H1 (cell line): ENCODE results near the gene SH3RF2. TPM values are rescaled to one million over a fixed set of nuclear protein-coding genes. Genes with fewer than 3 reads are reported as not detected.

ENCODE experiments used
- CTCF ChIA-PET: fragments of 300-600 bp; sonication (Branson Sonifier 250); formaldehyde crosslinking; loops from one replicate; lab custom pipeline; 2021; ENCODE audit not compliant: partially characterized antibody; lab: Charles Lee
- POLR2A ChIA-PET: fragments of 300-600 bp; sonication (Branson Sonifier 250); formaldehyde crosslinking; loops from one replicate; lab custom pipeline; 2021; ENCODE audit warnings: inconsistent platforms; ENCODE audit not compliant: partially characterized antibody; lab: Charles Lee
- DNase-seq, 2 experiments: peaks; one replicate each; pipeline versions ENCODE4 v3.0.0 to v3.0.0-alpha.2; 2010 to 2022; ENCODE audit warnings: low spot score in 2 of 2, low read depth in 1 of 2, mixed read lengths in 1 of 2
- FAIRE-seq: peaks from 2 replicates; lab custom pipeline; 2011; peaks lifted over from hg19 to GRCh38; lab: Jason Lieb, UNC
- H2AFZ ChIP-seq: 2 replicates; pipeline ENCODE4 v1.8.1; 2012; ENCODE audit warnings: low read length, inconsistent platforms
- H2AK5ac ChIP-seq: 2 replicates; pipeline ENCODE4 v1.6.1; 2013; ENCODE audit warnings: low read depth, low read length
- H2BK120ac ChIP-seq: replicated peaks from 2 replicates; pipeline ENCODE3; 2013; ENCODE audit warnings: low read depth, low read length, inconsistent platforms
- H2BK12ac ChIP-seq: 2 replicates; pipeline ENCODE4 v1.6.1; 2013; ENCODE audit warnings: low read depth, low read length
- H2BK15ac ChIP-seq: 2 replicates; pipeline ENCODE4 v1.6.1; 2013; ENCODE audit warnings: low read length
- H2BK20ac ChIP-seq: 2 replicates; pipeline ENCODE4 v1.6.1; 2013; ENCODE audit warnings: low read length
- H2BK5ac ChIP-seq: 2 replicates; pipeline ENCODE4 v1.6.1; 2013; ENCODE audit warnings: low read depth, low read length
- H3K14ac ChIP-seq: 2 replicates; pipeline ENCODE4 v1.6.1; 2013; ENCODE audit warnings: inconsistent platforms; ENCODE audit not compliant: insufficient read length
- H3K18ac ChIP-seq: 2 replicates; pipeline ENCODE4 v1.6.1; 2013; ENCODE audit warnings: low read length; ENCODE audit errors: extremely low read depth
- H3K23ac ChIP-seq: 2 replicates; pipeline ENCODE4 v1.6.1; 2013; ENCODE audit warnings: inconsistent platforms; ENCODE audit not compliant: insufficient read length
- H3K23me2 ChIP-seq: 2 replicates; pipeline ENCODE4 v1.6.1; 2013; ENCODE audit warnings: low read depth, low read length
- H3K27ac ChIP-seq: 2 replicates; pipeline ENCODE4 v1.6.1; 2011; ENCODE audit warnings: low read depth, low read length, inconsistent platforms
- H3K27me3 ChIP-seq, 4 experiments: replicated peaks in 1 of 4; 1 replicate in 1 of 4; 2 replicates in 3 of 4; pipeline versions ENCODE4 v1.6.1 to v1.8.1; 2011 to 2013; ENCODE audit warnings: low read length in 3 of 4, mild to moderate bottlenecking in 3 of 4, inconsistent platforms in 2 of 4, mixed read lengths in 2 of 4, moderate library complexity in 1 of 4; ENCODE audit not compliant: control insufficient read depth in 3 of 4, insufficient read depth in 3 of 4; ENCODE audit errors: extremely low read depth in 1 of 4
- H3K36me3 ChIP-seq, 4 experiments: 2 replicates each; pipeline versions ENCODE4 v1.6.1 to v1.8.1; 2011 to 2013; ENCODE audit warnings: mild to moderate bottlenecking in 4 of 4, low read length in 3 of 4, moderate library complexity in 2 of 4, control low read depth in 1 of 4, inconsistent platforms in 1 of 4; ENCODE audit not compliant: insufficient read depth in 4 of 4, control insufficient read depth in 2 of 4
- H3K4ac ChIP-seq: replicated peaks from 2 replicates; pipeline ENCODE3; 2013; ENCODE audit warnings: low read length, low read depth, mixed read lengths, inconsistent platforms; ENCODE audit not compliant: insufficient read length
- H3K4me1 ChIP-seq, 4 experiments: replicated peaks in 1 of 4; 1 replicate in 1 of 4; 2 replicates in 3 of 4; pipeline versions ENCODE4 v1.6.1 to v1.8.1; 2011 to 2013; ENCODE audit warnings: low read length in 3 of 4, inconsistent platforms in 2 of 4, mixed read lengths in 1 of 4; ENCODE audit not compliant: insufficient read depth in 4 of 4, control insufficient read depth in 3 of 4
- H3K4me2 ChIP-seq, 2 experiments: 2 replicates each; pipeline versions ENCODE4 v1.6.1 to v1.8.1; 2011 to 2013; ENCODE audit warnings: low read depth in 2 of 2, low read length in 2 of 2, control low read depth in 1 of 2, inconsistent platforms in 1 of 2, mild to moderate bottlenecking in 1 of 2; ENCODE audit not compliant: insufficient read depth in 1 of 2
- H3K4me3 ChIP-seq, 4 experiments: fragments of 200-600, 300-600 bp in 1 of 4; sonication (generic), shearing (Covaris generic), sonication (Bioruptor Twin) in 1 of 4; 2 replicates each; pipeline versions ENCODE4 v1.5.1 to v1.8.1; 2011 to 2016; ENCODE audit warnings: low read length in 4 of 4, low read depth in 3 of 4, control low read depth in 2 of 4, inconsistent platforms in 2 of 4, mild to moderate bottlenecking in 2 of 4, mixed read lengths in 1 of 4, moderate library complexity in 1 of 4; ENCODE audit not compliant: insufficient read depth in 2 of 4; ENCODE audit errors: extremely low read depth in 1 of 4
- H3K56ac ChIP-seq: replicated peaks from 2 replicates; pipeline ENCODE3; 2013; ENCODE audit warnings: low read depth, mild to moderate bottlenecking, mixed read lengths, low read length, inconsistent platforms; ENCODE audit not compliant: insufficient read length
- H3K79me1 ChIP-seq: 2 replicates; pipeline ENCODE4 v1.6.1; 2013; ENCODE audit warnings: low read depth, low read length, control low read depth
- H3K79me2 ChIP-seq, 2 experiments: 2 replicates each; pipeline versions ENCODE4 v1.6.1 to v1.8.1; 2012 to 2013; ENCODE audit warnings: low read length in 2 of 2, mild to moderate bottlenecking in 2 of 2, inconsistent platforms in 1 of 2; ENCODE audit not compliant: insufficient read depth in 2 of 2, control insufficient read depth in 1 of 2
- H3K9ac ChIP-seq, 4 experiments: replicated peaks in 1 of 4; 1 replicate in 1 of 4; 2 replicates in 3 of 4; pipeline versions ENCODE4 v1.6.1 to v1.8.1; 2011 to 2013; ENCODE audit warnings: low read depth in 3 of 4, low read length in 3 of 4, control low read depth in 2 of 4, mild to moderate bottlenecking in 2 of 4, moderate library complexity in 2 of 4, inconsistent platforms in 1 of 4; ENCODE audit errors: extremely low read depth in 1 of 4
- H3K9me3 ChIP-seq, 2 experiments: 2 replicates each; pipeline versions ENCODE4 v1.6.1 to v1.8.1; 2012 to 2013; ENCODE audit warnings: mild to moderate bottlenecking in 2 of 2, moderate library complexity in 2 of 2, control low read depth in 1 of 2, inconsistent platforms in 1 of 2, low read depth in 1 of 2, low read length in 1 of 2, mixed read lengths in 1 of 2; ENCODE audit not compliant: insufficient read depth in 2 of 2
- H4K20me1 ChIP-seq, 2 experiments: replicated peaks in 1 of 2; 2 replicates each; pipeline versions ENCODE3 to v1.8.1; 2011 to 2013; ENCODE audit warnings: inconsistent platforms in 2 of 2, low read length in 2 of 2, mild to moderate bottlenecking in 1 of 2; ENCODE audit not compliant: insufficient read depth in 2 of 2, control insufficient read depth in 1 of 2
- H4K5ac ChIP-seq: 2 replicates; pipeline ENCODE4 v1.6.1; 2013; ENCODE audit warnings: low read length, low read depth, mixed read lengths, inconsistent platforms; ENCODE audit not compliant: insufficient read length
- H4K8ac ChIP-seq: 2 replicates; pipeline ENCODE4 v1.8.0; 2013; ENCODE audit warnings: mild to moderate bottlenecking, moderate library complexity, low read length, inconsistent platforms; ENCODE audit not compliant: insufficient read depth; ENCODE audit errors: extremely low read depth
- H4K91ac ChIP-seq: replicated peaks from 2 replicates; pipeline ENCODE3; 2013; ENCODE audit warnings: low read length, mixed read lengths, inconsistent platforms; ENCODE audit not compliant: insufficient read length
- BRCA1 ChIP-seq: IDR thresholded peaks from 2 replicates; pipeline ENCODE4 v1.6.1; 2012; ENCODE audit warnings: low read depth, low read length, improper control_type of control experiment
- CREB1 ChIP-seq: IDR thresholded peaks from 2 replicates; pipeline ENCODE4 v1.6.1; 2012; ENCODE audit warnings: inconsistent platforms
- EGR1 ChIP-seq: IDR thresholded peaks from 2 replicates; pipeline ENCODE4 v1.6.1; 2011; ENCODE audit warnings: low read depth, low read length, borderline replicate concordance
- FOSL1 ChIP-seq: IDR thresholded peaks from 2 replicates; pipeline ENCODE4 v1.6.1; 2011; ENCODE audit warnings: mild to moderate bottlenecking, low read depth, low read length, moderate library complexity; ENCODE audit not compliant: insufficient read depth
- NANOG ChIP-seq: IDR thresholded peaks from 2 replicates; pipeline ENCODE4 v1.6.1; 2011; ENCODE audit warnings: low read length, low read depth, mild to moderate bottlenecking, inconsistent platforms; ENCODE audit not compliant: insufficient read depth, poor library complexity, severe bottlenecking
- TEAD4 ChIP-seq: IDR thresholded peaks from 2 replicates; pipeline ENCODE4 v1.6.1; 2012; ENCODE audit warnings: low read depth, low read length, inconsistent platforms, mixed read lengths
- WGBS, 2 experiments: shearing (Covaris generic) in 1 of 2; methylation state at CpG; one replicate each; pipeline versions ENCODE4 v1.1.6 to v1.1.7; 2013 to 2015; ENCODE audit warnings: low lambda C conversion rate in 2 of 2, mixed read lengths in 2 of 2, inconsistent platforms in 1 of 2, low coverage in 1 of 2, missing lambda C conversion rate in 1 of 2; ENCODE audit not compliant: insufficient replicate concordance in 2 of 2, insufficient coverage in 1 of 2, insufficient read length in 1 of 2; ENCODE audit errors: extremely low coverage in 1 of 2, missing lambda C conversion rate in 1 of 2; 5-methylcytosine and 5-hydroxymethylcytosine counted together
- polyA plus RNA-seq, 7 experiments: library from polyadenylated mRNA; depleted of rRNA in 3 of 7; stranded (reverse) in 5 of 7; unstranded in 2 of 7; fragments of >200 nt in 5 of 7; fragments of 200-250 nt in 2 of 7; gene quantifications; 1 replicate in 5 of 7; 2 replicates in 1 of 7; 4 replicates in 1 of 7; pipeline versions ENCODE4 v1.2.1 to v1.2.3, GENCODE V29; 2011 to 2013; ENCODE audit warnings: missing spikeins in 2 of 7, mixed read lengths in 2 of 7
- total RNA-seq: library from RNA; stranded (reverse); fragmentation: NEBNext Ultra II Directional; extraction: Animal tissue kit (Norgen Biotek cat#: 25700); gene quantifications from 2 replicates; pipeline ENCODE4 v1.2.1, GENCODE V29; 2021

The SH3RF2 gene
- total and polyA plus RNA-seq, 2 of the 8 experiments (the other 6 are each of a cell fraction or from before 2014, with no cell fraction given): 0.80 to 0.95 TPM

DNA sequence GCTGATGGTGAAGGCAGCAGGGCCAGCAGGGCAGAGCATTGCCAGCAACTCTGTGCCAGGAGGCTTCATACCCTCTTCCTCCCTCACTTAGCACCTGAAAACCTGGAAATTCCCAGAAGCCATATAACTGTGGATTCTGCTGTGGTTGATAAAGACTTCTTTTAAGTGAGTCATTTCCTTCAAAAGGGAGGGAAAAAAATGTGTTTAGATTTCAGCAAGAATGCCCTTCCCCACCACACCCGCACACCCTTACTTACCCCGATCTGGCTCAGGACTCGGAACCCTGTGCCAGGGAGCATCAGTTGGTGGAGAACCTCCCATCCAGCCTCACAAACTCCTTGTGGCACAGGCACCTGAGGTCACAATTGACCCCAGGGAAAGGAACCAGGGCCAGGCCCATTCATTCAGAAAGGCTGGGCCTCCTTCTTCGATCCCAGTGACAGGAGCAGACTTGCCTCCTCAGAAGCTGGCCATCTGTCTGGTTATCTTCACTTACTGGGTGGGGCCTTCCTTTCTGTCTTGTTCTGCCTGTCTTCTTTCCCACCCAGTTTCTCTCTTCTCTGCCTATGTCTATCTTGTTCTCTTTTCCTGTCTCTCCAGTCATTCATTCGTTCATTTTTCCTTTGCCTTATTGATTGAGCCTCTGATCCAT is 106.4 kb downstream of the SH3RF2 start:
- Histone ChIP-seq H2BK120ac (no peak overlapping the region), H3K27me3 (no peaks in the 10 kb centered on the region), H4K8ac (no peak overlapping the region), H3K36me3 (no peaks in the 10 kb centered on the region), H3K27ac (no peak overlapping the region), H3K4me3 (no peak overlapping the region), H3K14ac (no peak overlapping the region), H3K9ac (no peak overlapping the region), H2BK20ac (no peak overlapping the region), H3K23ac (no peak overlapping the region), H3K4ac (no peak overlapping the region), H3K4me2 (no peak overlapping the region), H2BK15ac (no peak overlapping the region), H2AFZ (no peak overlapping the region), H2BK12ac (no peak overlapping the region), H4K20me1 (no peaks in the 10 kb centered on the region), H3K4me1 (no peaks in the 10 kb centered on the region), H2AK5ac (no peak overlapping the region), H3K79me1 (no peaks in the 10 kb centered on the region), H4K5ac (no peak overlapping the region), H3K9me3 (no peaks in the 10 kb centered on the region), H4K91ac (no peak overlapping the region), H3K18ac (no peak overlapping the region), H3K79me2 (no peaks in the 10 kb centered on the region), H3K23me2 (no peaks in the 10 kb centered on the region), H2BK5ac (no peak overlapping the region), H3K56ac (no peak overlapping the region)
- no peak for TF ChIP-seq BRCA1
- TF ChIP-seq TEAD4: no peak
- no peak for TF ChIP-seq FOSL1
- no peak for TF ChIP-seq CREB1
- TF ChIP-seq EGR1: no peak
- no peak for TF ChIP-seq NANOG
- FAIRE-seq (no peak), DNase-seq (no peak)
- ChIA-PET CTCF (interaction anchor here (0.7 to 6.1 kb wide), 16 partner anchors 8 to 1576 kb away, joined by 3 to 77 read pairs (median 14); partner anchors contain the start of gene SH3RF2), POLR2A (no interaction called here)
- 90% methylated on average over 5 of the region's 5 CpGs; no CpG with 5 or more reads in 1 of the 2 experiments for WGBS, 2 experiments
